RWPE1 (cell line): Measurements from ENCODE around the gene MTCL1.

Experiments used
- CTCF ChIA-PET: fragments of 350-600 bp; sonication (Branson Sonifier 250); formaldehyde crosslinking; extraction: SDS; loops from one replicate; lab custom pipeline; 2021; lab: Yijun Ruan, JAX
- POLR2A ChIA-PET: fragments of 400-600 bp; formaldehyde crosslinking; extraction: SDS; loops from one replicate; lab custom pipeline; 2020; ENCODE audit warnings: antibody characterized with exemption; ENCODE audit not compliant: low non-redundant PET; lab: Yijun Ruan, JAX
- DNase-seq: peaks from one replicate; pipeline ENCODE4 v3.0.0; 2012; ENCODE audit warnings: low spot score
- H3K27ac ChIP-seq: fragments of 450-650 bp; 2 replicates; pipeline ENCODE4 v1.5.1; 2017
- TF ChIP-seq, protein P1 (sequence below): fragments of 450-650 bp; conservative IDR thresholded peaks from 2 replicates; pipeline ENCODE4 v1.5.1; 2017; ENCODE audit warnings: low read depth, mild to moderate bottlenecking

MTCL1 gene

DNA sequence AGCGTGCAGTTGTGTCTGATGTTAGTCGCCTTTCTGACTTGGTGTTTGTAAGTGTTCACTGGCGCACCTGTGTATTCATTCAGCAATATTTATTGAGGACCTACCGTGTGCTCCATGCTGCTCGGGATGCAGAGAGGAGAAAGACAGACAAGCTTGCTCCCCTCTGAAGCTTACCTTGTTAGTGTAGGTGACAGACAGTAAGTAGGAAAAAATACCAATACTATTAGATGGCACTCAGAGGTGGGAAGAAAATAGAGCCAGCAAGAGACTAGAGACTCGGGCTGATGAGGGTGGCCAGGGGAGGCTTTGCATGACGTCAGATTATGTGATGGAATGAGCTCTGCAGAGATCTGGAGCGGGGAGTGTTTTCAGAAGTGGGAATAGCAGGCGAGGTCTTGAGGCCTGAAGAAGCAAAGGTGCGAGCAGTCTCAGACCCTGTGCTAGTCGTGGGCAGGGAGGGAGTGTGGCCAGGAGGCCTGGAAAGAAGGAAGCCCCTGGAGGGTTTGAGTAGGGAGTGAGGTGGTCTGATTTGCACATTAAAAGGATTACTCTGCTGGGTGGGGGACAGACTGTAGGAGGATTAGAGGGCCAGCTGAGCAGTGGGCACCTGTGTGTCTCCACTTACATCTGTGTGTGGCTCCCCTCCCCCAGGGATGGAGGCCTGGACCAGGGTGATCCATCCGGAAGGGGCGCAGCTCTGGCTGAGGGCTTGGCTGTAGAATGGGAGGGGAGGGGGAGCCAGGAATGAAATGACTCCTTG lies 11.8 kb downstream of the MTCL1 start:
- no peak overlapping the region for H3K27ac ChIP-seq
- TF ChIP-seq, protein P1, sequence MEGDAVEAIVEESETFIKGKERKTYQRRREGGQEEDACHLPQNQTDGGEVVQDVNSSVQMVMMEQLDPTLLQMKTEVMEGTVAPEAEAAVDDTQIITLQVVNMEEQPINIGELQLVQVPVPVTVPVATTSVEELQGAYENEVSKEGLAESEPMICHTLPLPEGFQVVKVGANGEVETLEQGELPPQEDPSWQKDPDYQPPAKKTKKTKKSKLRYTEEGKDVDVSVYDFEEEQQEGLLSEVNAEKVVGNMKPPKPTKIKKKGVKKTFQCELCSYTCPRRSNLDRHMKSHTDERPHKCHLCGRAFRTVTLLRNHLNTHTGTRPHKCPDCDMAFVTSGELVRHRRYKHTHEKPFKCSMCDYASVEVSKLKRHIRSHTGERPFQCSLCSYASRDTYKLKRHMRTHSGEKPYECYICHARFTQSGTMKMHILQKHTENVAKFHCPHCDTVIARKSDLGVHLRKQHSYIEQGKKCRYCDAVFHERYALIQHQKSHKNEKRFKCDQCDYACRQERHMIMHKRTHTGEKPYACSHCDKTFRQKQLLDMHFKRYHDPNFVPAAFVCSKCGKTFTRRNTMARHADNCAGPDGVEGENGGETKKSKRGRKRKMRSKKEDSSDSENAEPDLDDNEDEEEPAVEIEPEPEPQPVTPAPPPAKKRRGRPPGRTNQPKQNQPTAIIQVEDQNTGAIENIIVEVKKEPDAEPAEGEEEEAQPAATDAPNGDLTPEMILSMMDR = no peak
- POLR2A ChIA-PET = no interaction called here
- DNase-seq = no peak
- CTCF ChIA-PET = interaction anchor here (0.5 to 1.3 kb wide), 2 partner anchors 11 to 22 kb away, joined by 3 to 4 read pairs; no protein-coding TSS in a partner anchor

DNA sequence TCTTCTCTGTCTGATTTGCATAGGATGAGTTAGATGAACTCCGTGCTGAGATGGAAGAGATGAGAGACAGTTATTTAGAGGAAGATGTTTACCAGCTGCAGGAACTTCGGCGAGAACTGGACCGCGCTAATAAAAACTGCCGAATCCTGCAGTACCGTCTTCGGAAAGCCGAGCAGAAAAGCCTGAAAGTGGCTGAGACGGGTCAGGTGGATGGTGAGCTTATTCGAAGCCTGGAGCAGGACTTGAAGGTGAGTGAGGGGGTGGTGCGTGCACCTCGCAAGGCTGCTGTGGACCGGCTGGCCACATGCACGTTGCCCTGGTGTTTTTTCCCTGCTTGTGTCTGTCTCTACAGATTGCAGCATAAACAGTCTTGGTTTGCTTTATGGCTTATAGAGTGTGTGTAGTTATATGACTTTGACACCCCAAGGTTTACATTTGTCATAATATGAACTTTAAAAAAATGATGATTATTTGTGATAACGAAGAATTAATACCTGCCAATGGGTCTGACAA lies 13.1 kb downstream of the MTCL1 start:
- ChIA-PET CTCF (interaction anchor here (0.6 to 1.3 kb wide), 2 partner anchors 12 to 19 kb away, joined by 3 to 4 read pairs; no protein-coding TSS in a partner anchor), POLR2A (no interaction called here)
- no peak overlapping the region for H3K27ac ChIP-seq
- DNase-seq = no peak
- TF ChIP-seq, protein P1 = no peak

DNA sequence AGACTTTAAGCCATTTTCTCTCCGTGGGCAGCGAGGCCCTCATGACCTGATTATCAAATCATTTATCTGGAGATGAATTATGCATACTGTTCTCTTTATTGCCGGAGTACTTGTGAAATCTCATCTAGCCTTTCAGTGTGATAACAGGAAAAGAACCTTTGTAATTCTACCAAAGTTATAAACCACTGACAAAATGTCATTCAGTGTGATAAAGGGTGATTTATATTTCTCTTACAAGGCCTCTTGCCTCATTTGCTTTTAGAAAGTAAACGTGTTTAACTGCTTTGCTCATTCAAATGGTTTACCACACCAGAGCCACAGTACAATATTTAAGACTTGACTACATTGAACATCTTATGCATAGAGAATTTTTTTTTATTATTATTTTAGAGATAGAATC lies 13.8 kb downstream of the MTCL1 start:
- CTCF ChIA-PET = no interaction called here
- POLR2A ChIA-PET = no interaction called here
- TF ChIP-seq, protein P1 = no peak
- H3K27ac ChIP-seq = no peak overlapping the region
- no peak for DNase-seq

DNA sequence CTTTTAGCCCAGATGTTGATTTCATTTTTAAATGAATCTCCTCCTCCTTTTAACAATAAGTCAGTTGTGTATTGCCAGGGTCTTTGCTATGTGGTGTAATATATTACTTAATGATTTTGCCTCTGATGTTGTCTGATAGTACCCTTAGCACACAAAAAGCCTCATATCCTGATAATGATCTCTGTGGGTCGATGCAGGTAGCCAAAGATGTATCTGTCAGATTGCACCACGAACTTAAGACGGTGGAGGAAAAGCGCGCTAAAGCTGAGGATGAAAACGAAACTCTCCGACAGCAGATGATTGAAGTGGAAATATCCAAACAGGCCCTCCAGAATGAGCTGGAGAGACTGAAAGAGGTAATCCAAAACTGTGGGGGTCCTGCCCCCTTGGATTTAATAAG lies 14.8 kb downstream of the MTCL1 start:
- POLR2A ChIA-PET = no interaction called here
- CTCF ChIA-PET = interaction anchor here (0.7 kb wide), 1 partner anchor 280 kb away, joined by 4 read pairs; no protein-coding TSS in a partner anchor

DNA sequence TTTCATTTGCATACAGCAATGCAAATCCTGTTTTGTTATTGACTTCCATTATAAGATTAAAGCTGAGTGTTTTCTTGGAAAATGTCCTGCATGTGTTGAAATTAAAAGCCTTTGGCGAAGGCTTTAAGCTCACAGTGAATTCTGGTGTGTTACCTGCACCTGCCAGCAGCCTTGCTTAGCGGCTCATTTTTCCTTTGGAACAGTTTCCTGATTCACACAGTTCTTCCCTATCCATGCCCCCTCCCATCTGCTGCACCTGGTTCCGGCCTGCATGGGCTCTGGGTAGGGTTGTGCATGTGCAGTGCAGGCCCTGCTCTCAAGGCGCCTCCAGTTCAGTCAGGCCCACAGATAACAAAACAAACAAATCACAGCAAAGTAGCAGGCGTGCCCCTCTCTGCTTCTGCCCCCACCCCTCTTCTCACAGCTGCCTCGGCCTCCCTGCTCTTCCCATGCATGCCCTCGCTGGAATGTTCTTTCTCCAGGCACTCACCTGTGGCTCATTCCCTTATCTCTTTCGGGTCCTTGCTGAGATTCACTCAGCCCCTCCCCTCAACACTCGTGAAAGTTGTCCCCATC lies 15.8 kb downstream of the MTCL1 start:
- TF ChIP-seq, protein P1 = no peak
- peak overlapping the region; percentile 39 for H3K27ac ChIP-seq
- POLR2A ChIA-PET = no interaction called here
- CTCF ChIA-PET = no interaction called here
- DNase-seq = no peak

More for the DNA sequence above, 14.8 kb downstream of the MTCL1 start:
- TF ChIP-seq, protein P1 = no peak
- no peak overlapping the region for H3K27ac ChIP-seq
- DNase-seq = no peak

DNA sequence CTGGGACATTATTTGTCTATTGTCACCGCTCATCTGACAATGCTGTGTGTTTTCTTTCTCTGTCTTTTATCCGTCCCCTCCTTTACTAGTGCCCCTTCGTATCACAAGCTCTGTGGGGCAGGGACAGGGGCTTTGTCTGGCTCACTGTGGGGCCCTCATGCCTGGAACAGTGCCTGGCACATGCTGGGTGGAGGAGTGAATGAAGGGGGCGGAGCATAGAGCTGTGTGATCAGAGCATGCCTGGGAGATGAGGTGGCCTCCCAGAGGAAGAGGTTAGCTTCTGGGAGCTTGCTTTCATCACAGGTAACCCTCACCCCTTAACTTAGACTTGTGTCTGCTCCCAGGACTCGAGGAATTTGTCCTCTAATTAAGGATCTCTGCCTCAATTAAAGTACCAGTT lies 16.4 kb downstream of the MTCL1 start:
- H3K27ac ChIP-seq = peak overlapping the region; percentile 39
- peak; percentile 76 for DNase-seq
- TF ChIP-seq, protein P1 = no peak
- ChIA-PET CTCF (interaction anchor here (1.2 kb wide), 1 partner anchor 8 kb away, joined by 3 read pairs; no protein-coding TSS in a partner anchor), POLR2A (no interaction called here)
